HepG2 (cell line): Measurements from ENCODE around the gene KDM3A. TPM values are rescaled to one million over a fixed set of nuclear protein-coding genes. Genes with fewer than 3 reads are reported as not detected.

ENCODE experiments used
- ATAC-seq: fragments of 200-7000 bp; cut with Tn5 transposase; 3 replicates; pipeline ENCODE4 v1.9.1; 2020; ENCODE audit warnings: mild to moderate bottlenecking, moderate library complexity
- BruUV-seq: library from RNA; stranded (reverse); fragments of 400-500 nt; replicated peaks from 2 replicates; lab custom pipeline; 2021; lab: Mats Ljungman, UMichigan
- CTCF ChIA-PET: fragments of 300-600 bp; formaldehyde crosslinking; extraction: SDS; loops from one replicate; lab custom pipeline; 2021; ENCODE audit warnings: low total read pairs, inconsistent platforms, low intra/inter-chr PET ratio; lab: Yijun Ruan, JAX
- POLR2A ChIA-PET: fragments of 350-600 bp; sonication (Branson Sonifier 250); formaldehyde crosslinking; loops from one replicate; lab custom pipeline; 2020; ENCODE audit warnings: antibody characterized with exemption, inconsistent platforms; lab: Yijun Ruan, JAX
- DNase-seq: peaks from one replicate; pipeline ENCODE4 v3.0.0-alpha.2; 2015; ENCODE audit warnings: low spot score
- FAIRE-seq: peaks from 3 replicates; lab custom pipeline; 2011; peaks lifted over from hg19 to GRCh38; lab: Jason Lieb, UNC
- H2AFZ ChIP-seq: one replicate; pipeline ENCODE4 v1.6.1; 2011; ENCODE audit warnings: low read length, inconsistent platforms
- H3K27ac ChIP-seq: fragments of 300-600 bp; 3 replicates; pipeline ENCODE4 v1.8.0; 2011; ENCODE audit warnings: mixed run types, mild to moderate bottlenecking, mixed read lengths, low read length, inconsistent platforms; ENCODE audit not compliant: insufficient read depth; ENCODE audit errors: extremely low read length
- H3K27me3 ChIP-seq, 2 experiments: fragments of 200-600 bp in 1 of 2; 2 replicates in 1 of 2; 3 replicates in 1 of 2; pipeline versions ENCODE4 v1.6.0 to v1.8.0; 2011; ENCODE audit warnings: low read length in 2 of 2, mild to moderate bottlenecking in 2 of 2, moderate library complexity in 2 of 2, inconsistent platforms in 1 of 2; ENCODE audit not compliant: insufficient read depth in 2 of 2, control insufficient read depth in 1 of 2
- H3K36me3 ChIP-seq, 2 experiments: fragments of 200-600 bp in 1 of 2; replicated peaks in 1 of 2; 2 replicates in 1 of 2; 3 replicates in 1 of 2; pipeline versions ENCODE4 v1.5.1 to v1.8.0; 2011; ENCODE audit warnings: low read length in 2 of 2, inconsistent platforms in 1 of 2; ENCODE audit not compliant: insufficient read depth in 2 of 2, control insufficient read depth in 1 of 2
- H3K4me1 ChIP-seq: 2 replicates; pipeline ENCODE4 v1.5.1; 2012; ENCODE audit warnings: low read length, inconsistent platforms; ENCODE audit not compliant: insufficient read depth
- H3K4me2 ChIP-seq: 2 replicates; pipeline ENCODE4 v1.6.0; 2011; ENCODE audit warnings: low read depth, low read length, inconsistent platforms
- H3K4me3 ChIP-seq, 3 experiments: fragments of 200-600 bp in 1 of 3; sonication (generic), shearing (Covaris generic) in 1 of 3; replicated peaks in 1 of 3; 2 replicates each; pipeline ENCODE4 v1.5.1; 2011 to 2016; ENCODE audit warnings: low read length in 3 of 3, inconsistent platforms in 2 of 3, low read depth in 2 of 3, mild to moderate bottlenecking in 2 of 3, control low read depth in 1 of 3, mixed read lengths in 1 of 3; ENCODE audit not compliant: insufficient read depth in 1 of 3
- H3K79me2 ChIP-seq: one replicate; pipeline ENCODE4 v1.6.1; 2011; ENCODE audit warnings: low read length, inconsistent platforms; ENCODE audit not compliant: insufficient read depth
- H3K9ac ChIP-seq: 2 replicates; pipeline ENCODE4 v1.6.0; 2011; ENCODE audit warnings: mild to moderate bottlenecking, low read depth, low read length, inconsistent platforms; ENCODE audit not compliant: insufficient read depth
- H3K9me3 ChIP-seq: 2 replicates; pipeline ENCODE4 v1.5.1; 2012; ENCODE audit warnings: mild to moderate bottlenecking, low read length
- H4K20me1 ChIP-seq: 2 replicates; pipeline ENCODE4 v1.6.0; 2011; ENCODE audit warnings: inconsistent platforms, mild to moderate bottlenecking, low read length, moderate library complexity; ENCODE audit not compliant: insufficient read depth
- CTCF ChIP-seq: sonication (generic); formaldehyde crosslinking; IDR thresholded peaks from 2 replicates; pipeline ENCODE4 v1.5.0; 2020; ENCODE audit warnings: mild to moderate bottlenecking, missing genetic modification reagents, moderate library complexity
- HDAC2 ChIP-seq: sonication (generic); formaldehyde crosslinking; IDR thresholded peaks from 2 replicates; pipeline ENCODE4 v1.4.0; 2020; ENCODE audit warnings: missing genetic modification reagents
- LBX2 ChIP-seq: sonication (generic); formaldehyde crosslinking; IDR thresholded peaks from 2 replicates; pipeline ENCODE4 v1.5.0; 2020; ENCODE audit warnings: missing genetic modification reagents, mild to moderate bottlenecking, borderline replicate concordance
- MZF1 ChIP-seq: sonication (generic); formaldehyde crosslinking; IDR thresholded peaks from 2 replicates; pipeline ENCODE4 v1.8.1; 2023; ENCODE audit warnings: mild to moderate bottlenecking, missing genetic modification reagents, borderline replicate concordance
- NR2C2 ChIP-seq: sonication (generic); formaldehyde crosslinking; IDR thresholded peaks from 2 replicates; pipeline ENCODE4 v1.4.0; 2020; ENCODE audit warnings: missing genetic modification reagents, mild to moderate bottlenecking, moderate library complexity, borderline replicate concordance
- RAD21 ChIP-seq: fragments of 450-650 bp; formaldehyde crosslinking; IDR thresholded peaks from 2 replicates; pipeline ENCODE4 v1.5.0; 2020; ENCODE audit warnings: mild to moderate bottlenecking
- SMC3 ChIP-seq: IDR thresholded peaks from 2 replicates; pipeline ENCODE4 v1.6.1; 2011; ENCODE audit warnings: low read length, improper control_type of control experiment
- STAG1 ChIP-seq: sonication (generic); formaldehyde crosslinking; IDR thresholded peaks from 2 replicates; pipeline ENCODE4 v1.4.0; 2020; ENCODE audit warnings: missing genetic modification reagents
- ZBTB33 ChIP-seq: sonication (generic); formaldehyde crosslinking; IDR thresholded peaks from 2 replicates; pipeline ENCODE4 v1.4.0; 2020; ENCODE audit warnings: missing genetic modification reagents
- ZNF687 ChIP-seq: sonication (generic); formaldehyde crosslinking; IDR thresholded peaks from 2 replicates; pipeline ENCODE4 v1.5.1; 2020; ENCODE audit warnings: mild to moderate bottlenecking, missing genetic modification reagents, moderate library complexity
- WGBS: methylation state at CpG from one replicate; pipeline ENCODE4 v1.1.6; 2017; ENCODE audit warnings: low lambda C conversion rate; 5-methylcytosine and 5-hydroxymethylcytosine counted together
- in situ Hi-C: cut with HindIII; loops from 2 replicates; pipeline ENCODE4 v1.10.0; 2017; ENCODE audit warnings: low pct_unique_long_range_greater_than_20kb; ENCODE audit not compliant: extremely low pct_ligation_motif_present
- intact Hi-C: fragments of 100-400 bp; cut with micrococcal nuclease; formaldehyde crosslinking; loops from one replicate; pipeline ENCODE4 v1.10.0; 2022; ENCODE audit not compliant: unreplicated experiment
- polyA plus RNA-seq, 8 experiments: library from polyadenylated mRNA; depleted of rRNA in 3 of 8; stranded (reverse) in 7 of 8; unstranded in 1 of 8; fragments of >200 nt; fragmentation: Illumina TruSeq in 4 of 8; extraction: Trizol in 4 of 8; gene quantifications; 2 replicates each; pipeline versions ENCODE4 v1.2.1 to v1.2.3, GENCODE V29; 2011 to 2016; ENCODE audit warnings: low read depth in 4 of 8, missing spikeins in 1 of 8, mixed read lengths in 1 of 8; ENCODE audit not compliant: insufficient read depth in 1 of 8
- total RNA-seq, 5 experiments: library from RNA; depleted of rRNA; stranded (reverse); fragments of >200 nt; fragmentation: Illumina TruSeq; extraction: Trizol; gene quantifications; 2 replicates each; pipeline ENCODE4 v1.2.3, GENCODE V29; 2016; ENCODE audit warnings: low read depth in 1 of 5

KDM3A gene
- total and polyA plus RNA-seq, 2 of the 13 experiments (the other 11 are each of a cell fraction or from before 2014, with no cell fraction given), result 21.0 to 70.2 TPM

GRCh38 chr2:86513948-86514660 lies 72.9 kb downstream of the KDM3A start (continued):
- TF ChIP-seq ZNF687 (CRISPR knock-in tag) (no peak), LBX2 (CRISPR knock-in tag) (no peak), NR2C2 (CRISPR knock-in tag) (no peak)

GRCh38 chr2:86518481-86518880 lies 77.3 kb downstream of the KDM3A start:
- no peak overlapping the region for H3K4me3 ChIP-seq
- intact Hi-C loops, result loop anchor here (1.0 kb wide), 2 partner anchors 157 to 246 kb away; no protein-coding TSS in a partner anchor
- no peak overlapping the region for H2AFZ ChIP-seq
- H3K27ac ChIP-seq, result no peak overlapping the region
- H3K36me3 ChIP-seq, result peaks cover 2 to 11% of the 10 kb centered on the region in 2 experiments; a peak in 4 of 5 replicates
- no peak overlapping the region for H3K4me2 ChIP-seq
- H4K20me1 ChIP-seq, result no peaks in the 10 kb centered on the region; the same call in 1 of the 2 replicates
- H3K4me1 ChIP-seq, result no peaks in the 10 kb centered on the region
- CTCF ChIA-PET, result interaction anchor here (1.2 kb wide), 1 partner anchor 158 kb away, joined by 6 read pairs; no protein-coding TSS in a partner anchor
- in situ Hi-C loops, result no loop called here
- peak; percentile 90 for ATAC-seq
- no peak for FAIRE-seq
- H3K79me2 ChIP-seq, result no peaks in the 10 kb centered on the region
- H3K9ac ChIP-seq, result no peak overlapping the region
- no TSS peak for BruUV-seq
- POLR2A ChIA-PET, result interaction anchor here (1.0 kb wide), 1 partner anchor 78 kb away, joined by 3 read pairs; the partner anchor contains the start of gene KDM3A
- DNase-seq, result peak; percentile 39
- TF ChIP-seq CTCF (peak; percentile 74), HDAC2 (CRISPR knock-in tag) (no peak), MZF1 (CRISPR knock-in tag) (no peak), RAD21 (CRISPR knock-in tag) (peak; percentile 70), STAG1 (CRISPR knock-in tag) (peak; percentile 85), SMC3 (peak; percentile 71; the same call in 1 of the 2 replicates), ZBTB33 (CRISPR knock-in tag) (peak; percentile 85)
- no peaks in the 10 kb centered on the region for H3K27me3 ChIP-seq
- H3K9me3 ChIP-seq, result peaks cover 11% of the 10 kb centered on the region
- WGBS, result 88% methylated on average over 3 of the region's 3 CpGs
